GM18868 (cell line): ENCODE measurements around the gene KRTAP19-3.
"Not testable (repeated sequence)": the region's sequence is repeated elsewhere in the genome, so short reads cannot be mapped to it uniquely, and the experiment has no call there.

Source experiments
- ATAC-seq: cut with Tn5 transposase; IDR thresholded peaks from one replicate; pipeline ENCODE4 v1.9.1; 2021; ENCODE audit warnings: mild to moderate bottlenecking, moderate library complexity; ENCODE audit not compliant: unreplicated experiment

Gene KRTAP19-3

DNA sequence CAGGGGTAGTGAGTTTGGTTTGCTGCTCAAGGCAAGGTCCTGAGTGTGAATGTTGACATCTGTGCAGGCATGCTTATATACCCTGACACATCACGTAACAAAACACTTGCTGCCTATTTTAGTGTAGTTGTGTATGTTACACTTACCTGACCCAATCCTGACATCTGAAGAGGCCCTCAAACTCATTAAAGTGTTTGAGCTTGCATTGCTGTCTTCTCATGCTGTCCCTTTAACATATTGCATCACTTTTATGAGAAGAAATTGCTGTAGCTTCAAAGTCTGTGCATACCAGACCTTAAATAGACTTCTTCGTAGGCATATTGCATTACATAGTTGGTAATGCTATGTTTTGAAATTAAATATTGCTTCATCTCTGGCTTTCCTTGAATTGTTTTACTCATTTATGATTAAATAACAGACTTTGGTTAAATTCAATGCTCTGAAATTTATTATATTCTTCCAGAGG, at the start of gene KRTAP19-3:
KRTAP19-3 (minus strand) TSS at position 51 of the 466 bp plus-strand sequence. CDS start 56 bp downstream, outside the sequence.
- ATAC-seq = no peak

GRCh38 chr21:30518876-30519275, 27.1 kb upstream of the KRTAP19-3 start:
- ATAC-seq = no peak

GRCh38 chr21:30515681-30516080, 23.9 kb upstream of the KRTAP19-3 start:
- no peak for ATAC-seq

- ATAC-seq = not testable (repeated sequence)
These were observed 13.9 kb upstream of the KRTAP19-3 start for GRCh38 chr21:30505621-30506205.

GRCh38 chr21:30502041-30502440, 10.2 kb upstream of the KRTAP19-3 start, which contains the start of gene KRTAP19-5:
TSS of gene KRTAP19-5 (minus strand) at chr21:30502141. CDS start at chr21:30502090, 51 bp downstream.
- ATAC-seq = no peak

DNA sequence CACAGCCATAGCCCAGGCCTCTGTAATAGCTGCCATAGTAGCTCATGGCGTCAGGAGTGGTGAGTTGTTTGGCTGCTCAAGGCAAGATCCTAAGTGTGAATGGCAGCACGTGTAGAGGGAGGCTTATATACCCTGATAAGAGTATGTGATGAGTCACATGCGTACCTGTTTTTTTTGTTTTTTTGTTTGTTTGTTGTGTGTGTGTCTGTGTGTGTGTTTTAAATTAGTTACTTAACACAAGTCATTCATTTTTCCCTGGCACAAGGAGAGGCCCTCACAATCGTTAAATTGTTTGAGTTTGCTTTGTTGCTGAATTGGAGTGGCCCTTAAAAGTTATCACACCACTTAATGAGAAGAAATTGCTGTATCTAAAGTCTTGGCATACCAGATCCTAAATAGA, 5.3 kb upstream of the KRTAP19-3 start, which contains the start of gene KRTAP19-4:
KRTAP19-4 (minus strand) TSS at position 101 of the 400 bp plus-strand sequence; CDS start at position 46, 55 bp downstream.
- ATAC-seq = no peak

GRCh38 chr21:30487336-30487735, 4.5 kb downstream of the KRTAP19-3 start, which contains the start of gene KRTAP19-2:
TSS of gene KRTAP19-2 (minus strand) at chr21:30487436. CDS start at chr21:30487348, 88 bp downstream.
- ATAC-seq = no peak

DNA sequence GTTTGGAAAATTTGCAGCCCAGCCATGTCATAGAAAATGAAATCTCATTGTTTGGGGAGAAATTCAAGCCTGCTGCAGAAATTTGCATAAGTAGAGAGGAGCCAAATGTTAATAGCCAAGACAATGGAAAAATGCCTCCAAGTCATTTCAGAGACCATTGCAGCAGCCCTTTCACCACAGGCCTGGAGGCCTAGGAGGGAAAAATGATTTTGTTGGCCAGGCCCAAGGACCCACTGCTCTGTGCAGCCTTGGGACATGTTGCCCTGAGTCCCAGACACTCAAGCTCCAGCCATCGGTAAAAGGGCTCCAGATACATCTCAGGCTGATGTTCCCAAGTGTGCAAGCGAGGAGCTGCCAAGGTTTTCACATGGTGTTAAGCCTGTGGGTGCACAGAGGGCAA, 5.6 kb downstream of the KRTAP19-3 start:
- no peak for ATAC-seq

DNA sequence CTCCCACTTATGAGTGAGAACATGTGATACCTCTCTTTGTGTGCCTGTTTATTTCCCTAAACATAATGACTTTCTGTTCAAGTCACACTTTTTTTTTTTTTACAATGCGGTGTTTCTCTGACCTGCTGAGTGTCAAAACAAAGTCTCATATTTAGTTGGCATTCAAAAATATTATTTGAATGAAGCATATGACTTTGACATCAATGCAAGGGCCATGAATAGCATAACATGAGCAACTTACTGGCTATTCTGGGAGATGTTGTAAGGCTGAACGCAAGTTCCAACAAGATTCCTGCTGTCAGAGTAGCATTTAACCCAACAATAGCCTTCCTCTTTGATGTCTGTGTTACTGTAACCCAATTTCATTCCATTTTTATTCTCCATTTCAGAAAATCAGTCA, 9.7 kb downstream of the KRTAP19-3 start:
- no peak for ATAC-seq

- ATAC-seq = no peak
These were observed 11.7 kb downstream of the KRTAP19-3 start, which contains the start of gene KRTAP19-1 for GRCh38 chr21:30480145-30480544. TSS of gene KRTAP19-1 (minus strand) at chr21:30480367. CDS start at chr21:30480317, 50 bp downstream.

DNA sequence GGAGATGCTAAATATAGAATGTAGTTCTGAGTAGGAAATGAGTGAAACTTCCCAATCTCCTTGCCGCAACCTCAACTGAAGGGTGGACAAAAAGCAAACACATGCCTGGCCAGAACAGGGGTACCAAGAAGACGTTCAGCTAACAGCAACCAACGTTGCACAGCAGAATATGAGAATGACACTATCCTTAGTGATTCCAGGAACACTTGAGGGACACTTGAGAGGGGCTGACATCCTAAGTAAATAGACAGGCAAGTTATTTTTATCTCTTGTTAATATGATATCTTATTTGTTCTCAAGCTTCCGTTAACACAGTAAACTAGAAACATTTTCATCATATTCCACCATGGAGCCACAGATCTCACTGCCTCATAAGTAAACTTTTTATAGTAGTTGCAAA, 12.6 kb downstream of the KRTAP19-3 start:
- ATAC-seq = no peak

DNA sequence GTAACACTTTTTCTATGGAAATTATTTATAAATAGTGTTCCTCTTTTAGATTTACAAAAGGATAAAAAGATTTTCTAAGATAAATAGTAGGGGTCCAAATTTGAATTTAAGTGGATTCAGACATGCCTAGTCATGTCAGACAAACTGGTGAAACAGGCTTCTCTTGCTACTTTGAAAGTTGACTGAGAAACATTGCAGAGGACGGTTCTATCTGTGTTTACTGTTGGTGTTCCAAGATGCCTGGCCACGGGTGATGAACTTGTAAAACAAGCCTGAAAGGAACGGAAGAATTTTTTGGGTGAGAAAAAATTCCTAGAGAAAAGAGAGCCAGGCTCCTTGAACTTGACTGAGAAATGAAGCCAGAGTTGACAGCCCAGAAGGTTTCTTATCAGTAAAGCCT, 13.8 kb downstream of the KRTAP19-3 start:
- no peak for ATAC-seq

GRCh38 chr21:30468900-30469714, 22.7 kb downstream of the KRTAP19-3 start:
- no peak for ATAC-seq

- no peak for ATAC-seq
These were observed 28.1 kb downstream of the KRTAP19-3 start for GRCh38 chr21:30463713-30464112.

DNA sequence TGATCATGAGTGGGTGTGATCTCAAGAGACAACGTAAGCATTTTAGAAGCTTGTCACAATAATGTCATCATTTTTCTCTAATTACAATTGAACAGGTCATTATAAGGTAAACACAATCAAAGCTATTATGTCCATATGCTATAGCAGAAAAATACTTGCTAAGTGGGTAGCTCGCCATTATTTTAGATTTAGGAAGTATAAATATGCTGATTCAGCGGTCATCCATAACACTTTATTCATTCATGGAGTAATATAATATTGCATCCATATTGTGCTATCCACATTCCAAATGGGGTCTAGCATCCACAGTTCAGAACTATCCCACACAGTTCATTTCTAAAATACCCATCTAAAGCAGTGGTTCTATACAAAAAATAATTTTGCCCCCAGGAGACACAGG, 43.3 kb downstream of the KRTAP19-3 start:
- no peak for ATAC-seq

- no peak for ATAC-seq
These were observed 44.8 kb downstream of the KRTAP19-3 start for GRCh38 chr21:30447056-30447455.

DNA sequence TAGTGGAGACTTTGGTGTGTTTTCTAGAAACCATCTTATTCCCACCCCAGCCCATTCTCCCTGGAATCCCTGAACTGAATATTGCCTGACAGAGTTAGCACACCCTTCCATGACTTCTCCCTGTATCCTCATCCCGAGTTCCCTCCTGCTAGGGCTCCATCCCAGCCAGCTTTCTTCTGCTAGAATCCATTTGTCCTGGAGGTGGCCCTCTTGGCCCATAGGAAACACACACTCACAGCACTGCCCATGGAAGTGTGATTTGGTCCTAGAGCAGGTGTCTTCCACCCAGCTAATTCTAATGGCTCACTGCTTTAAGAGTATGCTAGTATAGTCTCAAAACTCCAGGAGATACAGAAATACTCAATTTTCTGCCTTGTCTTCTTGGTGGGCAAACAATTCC, 47.6 kb downstream of the KRTAP19-3 start:
- ATAC-seq = no peak

GRCh38 chr21:30443226-30443625, 48.6 kb downstream of the KRTAP19-3 start:
- no peak for ATAC-seq
